ENCODE data around the gene CENPVL3.
"Not testable (repeated sequence)": the region's sequence is repeated elsewhere in the genome, so short reads cannot be mapped to it uniquely, and the experiment has no call there.

CENPVL3 gene

DNA sequence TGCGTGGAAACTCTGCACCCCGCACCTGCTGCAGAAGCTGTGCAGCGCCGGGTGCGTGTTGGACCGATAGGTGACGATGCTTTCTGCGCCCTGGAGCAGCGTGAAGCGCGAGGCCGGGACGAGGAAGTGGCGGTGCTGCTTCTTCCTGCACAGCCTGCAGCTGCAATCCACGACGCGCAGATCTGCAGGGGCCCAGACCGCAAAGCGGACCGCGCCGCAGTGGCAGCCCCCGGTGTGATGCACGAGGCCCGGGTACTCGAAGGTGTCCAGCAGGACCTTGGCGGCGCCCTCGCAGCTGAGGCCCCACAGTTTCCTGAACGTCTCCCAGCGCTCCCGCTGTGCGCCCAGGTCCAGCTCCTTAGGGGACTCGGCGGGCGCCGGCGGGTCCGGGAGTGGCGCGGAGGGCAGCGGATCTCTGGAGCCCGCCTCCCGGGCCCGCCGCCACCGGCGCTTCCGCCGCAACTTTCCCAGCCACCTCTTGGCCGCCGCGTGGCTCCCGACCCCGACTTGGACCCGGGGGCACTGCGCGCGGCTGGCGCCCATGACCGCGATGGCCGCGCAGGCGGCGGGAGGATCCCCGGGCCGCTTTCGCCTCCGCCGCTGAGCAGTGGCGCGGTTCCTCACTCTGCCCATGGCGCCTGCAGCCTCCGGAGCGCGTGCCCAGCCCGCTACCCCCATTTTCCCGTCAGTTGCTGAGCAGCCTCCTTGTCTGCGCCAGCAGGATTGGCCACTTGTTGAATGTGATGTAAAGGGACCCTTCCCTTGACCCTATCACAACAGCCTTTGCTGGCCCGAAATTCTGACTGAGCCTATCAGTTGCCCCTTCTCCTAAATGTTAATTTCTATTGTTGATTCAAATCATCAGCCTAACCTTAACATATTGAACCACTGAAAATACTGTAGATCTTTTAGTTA lies at the start of gene CENPVL3:
Gene CENPVL3, minus strand, starts transcription at position 672 of the 915 bp plus-strand sequence. Its CDS starts 39 bp downstream, at position 633.
- DNase-seq (ENCODE audit: low read depth): peak; percentile 7
- not testable (repeated sequence) for H3K4me3 ChIP-seq (ENCODE audit: low read depth, low read length)

DNA sequence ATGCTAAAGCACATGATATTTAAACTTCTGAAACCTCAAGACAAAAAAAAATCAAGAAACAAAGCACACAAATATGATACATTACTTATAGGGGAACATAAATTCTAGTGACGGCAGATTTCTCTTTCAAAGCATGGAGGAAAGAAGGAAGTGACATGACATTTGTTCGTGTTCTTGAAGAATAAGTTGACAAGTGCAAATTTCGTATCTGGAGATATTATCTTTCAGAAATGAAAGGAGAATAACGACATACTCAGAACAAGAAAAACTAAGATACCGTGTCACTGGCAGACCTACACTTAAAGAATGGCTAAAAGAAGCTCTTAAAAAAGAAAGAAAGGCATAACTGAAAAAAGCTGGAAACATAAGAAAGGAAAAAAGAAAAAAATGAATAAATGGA lies 47.3 kb upstream of the CENPVL3 start:
- DNase-seq (ENCODE audit: low read depth): no peak
- H3K4me3 ChIP-seq (ENCODE audit: low read depth, low read length): no peak overlapping the region
- TF ChIP-seq, protein P1, sequence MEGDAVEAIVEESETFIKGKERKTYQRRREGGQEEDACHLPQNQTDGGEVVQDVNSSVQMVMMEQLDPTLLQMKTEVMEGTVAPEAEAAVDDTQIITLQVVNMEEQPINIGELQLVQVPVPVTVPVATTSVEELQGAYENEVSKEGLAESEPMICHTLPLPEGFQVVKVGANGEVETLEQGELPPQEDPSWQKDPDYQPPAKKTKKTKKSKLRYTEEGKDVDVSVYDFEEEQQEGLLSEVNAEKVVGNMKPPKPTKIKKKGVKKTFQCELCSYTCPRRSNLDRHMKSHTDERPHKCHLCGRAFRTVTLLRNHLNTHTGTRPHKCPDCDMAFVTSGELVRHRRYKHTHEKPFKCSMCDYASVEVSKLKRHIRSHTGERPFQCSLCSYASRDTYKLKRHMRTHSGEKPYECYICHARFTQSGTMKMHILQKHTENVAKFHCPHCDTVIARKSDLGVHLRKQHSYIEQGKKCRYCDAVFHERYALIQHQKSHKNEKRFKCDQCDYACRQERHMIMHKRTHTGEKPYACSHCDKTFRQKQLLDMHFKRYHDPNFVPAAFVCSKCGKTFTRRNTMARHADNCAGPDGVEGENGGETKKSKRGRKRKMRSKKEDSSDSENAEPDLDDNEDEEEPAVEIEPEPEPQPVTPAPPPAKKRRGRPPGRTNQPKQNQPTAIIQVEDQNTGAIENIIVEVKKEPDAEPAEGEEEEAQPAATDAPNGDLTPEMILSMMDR (conservative IDR thresholded peaks at IDR 0.05; ENCODE audit: low read depth, low read length): no peak

DNA sequence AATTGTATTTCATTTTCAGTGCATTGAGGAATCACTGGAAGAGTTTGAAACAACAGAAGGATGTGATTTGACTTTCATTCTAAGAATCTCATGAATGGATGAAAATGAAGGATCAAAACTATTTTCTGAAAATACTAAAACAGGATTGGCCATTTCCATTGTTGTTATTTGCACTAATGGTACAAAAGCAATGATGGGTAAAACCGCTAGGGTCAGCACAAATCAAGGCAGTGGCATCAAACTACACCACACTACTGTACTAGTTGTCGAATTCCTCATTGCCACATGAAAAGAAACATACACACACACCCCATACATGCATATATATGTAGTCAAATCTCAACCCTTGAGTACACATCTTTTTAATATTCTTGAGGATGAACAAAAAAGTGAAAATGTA lies 24.7 kb upstream of the CENPVL3 start:
- DNase-seq (ENCODE audit: low read depth): no peak
- H3K4me3 ChIP-seq (ENCODE audit: low read depth, low read length): no peak overlapping the region
- TF ChIP-seq, protein P1 (conservative IDR thresholded peaks at IDR 0.05; ENCODE audit: low read depth, low read length): no peak

DNA sequence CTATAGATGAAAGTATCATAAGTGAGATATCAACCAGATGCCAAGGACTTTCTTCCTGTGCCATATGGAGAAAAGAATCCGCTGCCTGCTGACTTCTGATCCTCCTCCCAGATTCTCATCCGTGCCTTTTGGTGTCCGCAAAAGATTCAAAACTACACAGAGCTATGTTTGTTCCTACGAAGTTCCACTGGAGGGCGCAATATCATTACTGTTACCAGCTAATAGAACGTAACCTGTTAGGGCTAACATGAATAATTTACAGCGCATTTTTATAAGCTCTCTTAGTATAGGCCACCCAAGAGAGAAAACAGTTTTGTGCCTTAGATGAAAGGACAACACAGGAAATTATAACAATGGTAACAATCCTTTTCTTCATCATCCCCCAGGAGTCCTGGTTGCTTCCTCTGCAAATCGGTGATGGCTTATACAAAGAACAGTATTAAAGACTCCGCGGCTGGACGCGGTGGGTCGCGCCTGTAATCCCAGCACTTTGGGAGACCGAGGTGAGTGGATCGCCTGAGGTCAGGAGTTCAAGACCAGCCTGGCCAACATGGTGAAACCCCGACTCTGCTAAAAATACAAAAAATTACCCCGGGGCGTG lies 22.8 kb upstream of the CENPVL3 start:
- TF ChIP-seq, protein P1 (conservative IDR thresholded peaks at IDR 0.05; ENCODE audit: low read depth, low read length): peak; percentile 61
- DNase-seq (ENCODE audit: low read depth): peak; percentile 76
- H3K4me3 ChIP-seq (ENCODE audit: low read depth, low read length): no peak overlapping the region

DNA sequence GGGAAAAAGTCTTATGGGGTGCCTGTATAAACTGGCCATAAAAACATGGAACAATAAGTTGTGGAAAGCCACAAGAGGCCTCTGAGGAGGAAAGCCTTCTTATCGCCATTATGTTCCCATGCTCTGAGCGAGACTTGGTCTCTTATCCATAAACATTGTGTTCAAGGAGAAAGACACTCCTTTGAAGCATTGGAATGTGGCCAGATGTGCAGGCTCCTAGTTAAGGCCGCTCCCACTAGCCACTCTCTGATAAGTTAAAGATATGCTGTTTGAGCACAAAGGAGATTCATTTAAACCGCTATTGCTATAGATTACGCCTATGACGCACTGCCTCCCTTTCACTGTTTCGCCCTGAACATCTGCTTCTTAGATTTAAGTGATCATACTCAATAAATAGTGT lies 17.8 kb upstream of the CENPVL3 start:
- not testable (repeated sequence) for DNase-seq (ENCODE audit: low read depth); H3K4me3 ChIP-seq (ENCODE audit: low read depth, low read length)

DNA sequence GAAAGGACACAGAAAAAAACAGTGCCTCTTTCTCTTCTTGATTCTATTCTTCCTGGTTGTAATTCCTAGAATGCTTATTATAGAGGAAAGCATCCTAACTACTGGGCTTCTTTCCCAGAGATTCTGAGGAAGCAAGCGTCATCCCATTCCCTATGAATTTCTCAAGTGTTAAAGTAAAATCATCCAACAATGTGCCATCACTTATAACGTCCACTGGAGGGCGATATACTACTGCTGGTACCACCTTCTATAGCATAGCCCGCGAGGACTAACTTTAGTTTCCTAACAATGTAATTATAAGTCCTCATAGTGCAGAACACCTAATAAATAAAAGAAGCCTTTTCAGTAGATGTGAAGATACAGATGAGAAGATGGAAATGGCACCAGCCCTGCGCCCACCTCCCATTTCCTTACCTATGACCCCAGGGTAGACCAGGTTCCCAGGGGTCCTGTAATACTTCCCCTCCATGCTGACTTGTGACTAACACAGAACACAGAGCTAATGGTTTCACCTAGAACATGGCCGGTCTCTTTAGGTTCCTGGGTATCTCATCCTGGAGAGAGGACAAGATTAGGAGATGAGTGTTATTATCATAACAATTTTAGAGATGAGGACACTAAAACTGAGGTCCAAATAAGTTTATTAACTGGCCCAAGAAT lies 4.2 kb downstream of the CENPVL3 start:
- peak; percentile 57 for DNase-seq (ENCODE audit: low read depth)
- H3K4me3 ChIP-seq (ENCODE audit: low read depth, low read length): no peak overlapping the region
- TF ChIP-seq, protein P1 (conservative IDR thresholded peaks at IDR 0.05; ENCODE audit: low read depth, low read length): peak; percentile 63

DNA sequence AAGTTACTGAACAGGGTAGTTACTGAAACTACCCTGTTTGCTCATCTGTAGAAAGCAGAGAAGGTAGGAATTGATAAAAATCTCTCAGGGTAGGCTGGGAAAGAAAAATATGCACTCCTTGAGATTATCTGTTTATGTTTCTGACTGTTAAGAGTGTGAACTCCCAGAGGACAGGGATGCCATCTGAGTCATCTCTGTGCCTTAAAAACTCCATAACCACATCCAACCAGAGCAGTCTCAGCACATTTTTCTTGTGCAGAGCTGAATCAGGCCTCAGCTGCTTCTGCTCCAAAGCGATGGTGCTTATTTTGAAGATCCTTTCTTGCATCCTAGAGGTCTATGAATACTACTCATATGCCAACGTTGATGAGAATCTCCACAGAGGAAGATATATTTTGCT lies 9.9 kb downstream of the CENPVL3 start:
- TF ChIP-seq, protein P1 (conservative IDR thresholded peaks at IDR 0.05; ENCODE audit: low read depth, low read length): no peak
- no peak overlapping the region for H3K4me3 ChIP-seq (ENCODE audit: low read depth, low read length)
- DNase-seq (ENCODE audit: low read depth): peak; percentile 26
